ENCODE results near the gene RPS6KB1. TPM values are rescaled to one million over a fixed set of nuclear protein-coding genes. Genes with fewer than 3 reads are reported as not detected.

Gene RPS6KB1
- polyA plus RNA-seq, 1 of the 3 experiments (the other 2 are of a cell fraction), result 13.4 TPM

Small RNAs within 50 kb of the gene (small RNA-seq; reads per million reads assigned to genes)
- 0 reads per million in 7 experiments for gene RNU6-450P
- gene RPS29P21, result 0 to 0.20 (median 0) reads per million in 7 experiments

Other genes with a start within 250 kb of the RPS6KB1 start
- 101 and 140 TPM in 2 replicates for gene PTRH2, start 185.7 kb upstream of the RPS6KB1 start, polyA plus RNA-seq (2012; rRNA removed)
- 169 and 338 TPM in 2 replicates for gene VMP1, start 185.5 kb upstream of the RPS6KB1 start, polyA plus RNA-seq (2012; rRNA removed)
- gene TUBD1, start 178 bp upstream of the RPS6KB1 start, polyA plus RNA-seq (2012; rRNA removed), result 3.2 and 5.4 TPM in 2 replicates
- 11.8 and 13.2 TPM in 2 replicates for gene RNFT1, start 71.6 kb downstream of the RPS6KB1 start, polyA plus RNA-seq (2012; rRNA removed)
- gene HEATR6, start 185.8 kb downstream of the RPS6KB1 start, polyA plus RNA-seq (2012; rRNA removed), result 26.8 and 35.0 TPM in 2 replicates